ENCODE data around the gene DEFB113.

DNA sequence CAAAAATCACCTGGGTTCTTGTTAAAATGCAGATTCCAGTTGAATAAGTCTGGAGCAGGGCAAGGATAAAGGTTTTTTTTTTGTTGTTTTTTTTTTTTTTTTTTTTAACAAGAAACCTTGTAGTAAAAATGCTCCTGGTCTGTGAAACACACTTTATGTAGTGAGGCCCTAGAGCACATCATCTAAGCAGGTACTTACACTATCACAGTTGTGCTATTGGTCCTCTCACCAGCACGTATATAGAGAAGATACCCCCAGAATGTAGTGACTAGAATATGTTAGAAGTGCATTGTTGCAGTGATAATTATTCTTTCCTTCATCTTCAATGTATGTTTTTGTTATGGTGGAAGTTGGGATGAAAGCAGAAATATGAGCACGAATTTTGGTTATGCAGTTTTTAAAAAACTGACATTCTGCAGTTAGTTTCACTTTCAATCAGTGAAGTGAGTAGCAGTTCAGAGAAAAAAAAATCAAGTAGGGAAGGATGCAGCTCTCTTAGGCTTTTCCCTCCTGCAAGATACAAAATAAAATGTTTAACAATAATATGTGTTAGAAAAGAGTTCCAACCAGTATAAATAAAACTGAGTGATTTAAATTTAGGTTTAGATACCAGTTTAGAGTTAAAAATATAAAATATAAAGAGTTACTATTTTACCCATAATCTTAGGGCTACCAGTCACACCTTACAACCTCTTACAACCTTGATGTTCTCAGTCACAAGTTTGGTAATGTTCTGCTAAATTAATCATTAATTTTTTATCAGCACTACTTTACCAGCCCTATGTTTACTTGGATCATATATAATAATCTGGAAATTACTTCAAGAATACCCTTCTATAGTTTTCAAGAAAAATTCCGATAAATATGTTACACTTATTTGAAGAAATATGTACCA is 9.2 kb upstream of the DEFB113 start:
- TF ChIP-seq, protein P1, sequence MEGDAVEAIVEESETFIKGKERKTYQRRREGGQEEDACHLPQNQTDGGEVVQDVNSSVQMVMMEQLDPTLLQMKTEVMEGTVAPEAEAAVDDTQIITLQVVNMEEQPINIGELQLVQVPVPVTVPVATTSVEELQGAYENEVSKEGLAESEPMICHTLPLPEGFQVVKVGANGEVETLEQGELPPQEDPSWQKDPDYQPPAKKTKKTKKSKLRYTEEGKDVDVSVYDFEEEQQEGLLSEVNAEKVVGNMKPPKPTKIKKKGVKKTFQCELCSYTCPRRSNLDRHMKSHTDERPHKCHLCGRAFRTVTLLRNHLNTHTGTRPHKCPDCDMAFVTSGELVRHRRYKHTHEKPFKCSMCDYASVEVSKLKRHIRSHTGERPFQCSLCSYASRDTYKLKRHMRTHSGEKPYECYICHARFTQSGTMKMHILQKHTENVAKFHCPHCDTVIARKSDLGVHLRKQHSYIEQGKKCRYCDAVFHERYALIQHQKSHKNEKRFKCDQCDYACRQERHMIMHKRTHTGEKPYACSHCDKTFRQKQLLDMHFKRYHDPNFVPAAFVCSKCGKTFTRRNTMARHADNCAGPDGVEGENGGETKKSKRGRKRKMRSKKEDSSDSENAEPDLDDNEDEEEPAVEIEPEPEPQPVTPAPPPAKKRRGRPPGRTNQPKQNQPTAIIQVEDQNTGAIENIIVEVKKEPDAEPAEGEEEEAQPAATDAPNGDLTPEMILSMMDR (IDR thresholded peaks at IDR 0.05; ENCODE audit: poor library complexity, severe bottlenecking) = no peak
- no peak for TF ChIP-seq SMC3 (conservative IDR thresholded peaks at IDR 0.05; ENCODE audit: poor library complexity)
- no peak for TF ChIP-seq MXI1 (conservative IDR thresholded peaks at IDR 0.05; ENCODE audit: poor library complexity, severe bottlenecking)
- no peak for TF ChIP-seq EP300 (conservative IDR thresholded peaks at IDR 0.05; ENCODE audit: poor library complexity, severe bottlenecking)
- TF ChIP-seq POLR2AphosphoS5 (IDR thresholded peaks at IDR 0.05) = no peak
